Psoas muscle (tissue), 8 donors: ENCODE results near the gene NLGN1. TPM values are rescaled to one million over a fixed set of nuclear protein-coding genes. Genes with fewer than 3 reads are reported as not detected.

Source experiments
- ATAC-seq, 4 donors: fragments of 200-7000 bp; cut with Tn5 transposase; one replicate each; pipeline ENCODE4 v1.9.1; 2020; ENCODE audit warnings: moderate library complexity in 3 of 4, mild to moderate bottlenecking in 2 of 4
- DNase-seq, 2 donors: peaks; one replicate each; pipeline ENCODE4 v3.0.0-alpha.2; 2020
- H3K27ac ChIP-seq: fragments of 200-600 bp; one replicate; pipeline ENCODE4 v1.8.0; 2022
- H3K27me3 ChIP-seq, 3 donors: fragments of 200-600 bp in 1 of 3; one replicate each; pipeline versions ENCODE4 v1.6.1 to v1.8.0; 2013 to 2022; ENCODE audit warnings: low read length in 2 of 3, mild to moderate bottlenecking in 2 of 3, moderate library complexity in 1 of 3; ENCODE audit not compliant: insufficient read depth in 3 of 3
- H3K36me3 ChIP-seq, 2 donors: fragments of 200-600 bp in 1 of 2; one replicate each; pipeline versions ENCODE4 v1.6.1 to v1.8.0; 2013 to 2022; ENCODE audit warnings: low read depth in 1 of 2, mild to moderate bottlenecking in 1 of 2, moderate library complexity in 1 of 2; ENCODE audit not compliant: insufficient read depth in 1 of 2
- H3K4me1 ChIP-seq: fragments of 200-600 bp; one replicate; pipeline ENCODE4 v1.8.0; 2022
- H3K4me3 ChIP-seq: fragments of 200-600 bp; one replicate; pipeline ENCODE4 v1.8.0; 2022; ENCODE audit warnings: mild to moderate bottlenecking
- H3K9me3 ChIP-seq: fragments of 200-600 bp; one replicate; pipeline ENCODE4 v1.8.0; 2022
- whole genome bisulfite sequencing, 3 donors: extraction: QIAGEN DNeasy Blood & Tissue Kit; methylation state at CpG; one replicate each; pipeline versions ENCODE4 v1.1.6 to v1.1.7; 2013; 5-methylcytosine and 5-hydroxymethylcytosine counted together
- intact Hi-C, 2 donors: fragments of 100-400 bp; cut with DNase I; formaldehyde crosslinking; loops; one replicate each; pipeline versions ENCODE4 v1.11.0 to v1.14.2; 2022
- polyA plus RNA-seq, 3 donors: library from polyadenylated mRNA; stranded (reverse); fragments of 200-250 nt; gene quantifications; one replicate each; pipeline ENCODE4 v1.2.3, GENCODE V29; 2013
- total RNA-seq, 4 donors: library from RNA; stranded (reverse); fragmentation: NEBNext Ultra II Directional in 2 of 4; extraction: Animal tissue kit (Norgen Biotek cat#: 25700) in 2 of 4; gene quantifications; one replicate each; pipeline versions ENCODE4 v1.2.1 to v1.2.4, GENCODE V29; 2021 to 2023
- TF ChIP-seq, protein P1 (sequence below): fragments of 200-600 bp; IDR thresholded peaks from one replicate; pipeline ENCODE4 v1.8.0; 2022; ENCODE audit warnings: antibody characterized with exemption
- donor health status: healthy with polysubstance abuse.
- donor health status: DM: no; HTN: no; CAD: no; lungs with moderate emphysema.
- donor health status: Bipolar disorder and iron deficiency.
- donor health status: healthy.
- donor health status: DM: yes; HTN: yes; CAD: no.
- donor health status: DM: no; HTN: no; CAD: no.
- donor health status: DM: no; HTN: no; CAD: no.
- donor health status: DM: yes; HTN: yes; CAD: no.

Gene NLGN1
- total and polyA plus RNA-seq, 7 donors: 0.04 to 1.0 (median 0.54) TPM

DNA sequence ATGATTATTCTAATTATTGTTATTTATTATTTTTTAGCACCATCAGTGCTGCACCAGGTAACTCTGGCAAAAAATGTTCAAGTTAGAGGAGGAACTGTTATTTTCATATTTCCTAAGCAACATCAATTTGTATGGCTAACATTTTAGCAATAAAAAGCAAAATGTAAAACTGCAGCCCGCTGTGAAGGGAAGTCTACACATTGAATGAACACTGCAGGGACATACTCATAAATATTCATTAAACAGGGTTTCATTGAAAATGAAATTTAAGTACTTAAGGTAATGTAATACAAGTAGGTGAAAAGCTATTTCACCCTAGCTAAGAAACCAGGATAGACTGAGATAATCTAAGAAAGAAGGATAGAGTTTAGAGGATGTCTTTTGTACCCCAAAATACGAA lies 532.7 kb downstream of the NLGN1 start:
- Histone ChIP-seq H3K27ac (no peak overlapping the region), H3K36me3 (no peaks in the 10 kb centered on the region), H3K4me3 (no peak overlapping the region), H3K27me3 (peaks cover 0 to 3% (median 0%) of the 10 kb centered on the region in 3 donors), H3K4me1 (no peaks in the 10 kb centered on the region), H3K9me3 (no peaks in the 10 kb centered on the region)
- WGBS, 3 donors: 69 to 70% (median 69%) methylated on average over 2 of the region's 2 CpGs
- intact Hi-C loops: no loop called here
- ATAC-seq: no peak
- TF ChIP-seq, protein P1, sequence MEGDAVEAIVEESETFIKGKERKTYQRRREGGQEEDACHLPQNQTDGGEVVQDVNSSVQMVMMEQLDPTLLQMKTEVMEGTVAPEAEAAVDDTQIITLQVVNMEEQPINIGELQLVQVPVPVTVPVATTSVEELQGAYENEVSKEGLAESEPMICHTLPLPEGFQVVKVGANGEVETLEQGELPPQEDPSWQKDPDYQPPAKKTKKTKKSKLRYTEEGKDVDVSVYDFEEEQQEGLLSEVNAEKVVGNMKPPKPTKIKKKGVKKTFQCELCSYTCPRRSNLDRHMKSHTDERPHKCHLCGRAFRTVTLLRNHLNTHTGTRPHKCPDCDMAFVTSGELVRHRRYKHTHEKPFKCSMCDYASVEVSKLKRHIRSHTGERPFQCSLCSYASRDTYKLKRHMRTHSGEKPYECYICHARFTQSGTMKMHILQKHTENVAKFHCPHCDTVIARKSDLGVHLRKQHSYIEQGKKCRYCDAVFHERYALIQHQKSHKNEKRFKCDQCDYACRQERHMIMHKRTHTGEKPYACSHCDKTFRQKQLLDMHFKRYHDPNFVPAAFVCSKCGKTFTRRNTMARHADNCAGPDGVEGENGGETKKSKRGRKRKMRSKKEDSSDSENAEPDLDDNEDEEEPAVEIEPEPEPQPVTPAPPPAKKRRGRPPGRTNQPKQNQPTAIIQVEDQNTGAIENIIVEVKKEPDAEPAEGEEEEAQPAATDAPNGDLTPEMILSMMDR: no peak
- no peak for DNase-seq

DNA sequence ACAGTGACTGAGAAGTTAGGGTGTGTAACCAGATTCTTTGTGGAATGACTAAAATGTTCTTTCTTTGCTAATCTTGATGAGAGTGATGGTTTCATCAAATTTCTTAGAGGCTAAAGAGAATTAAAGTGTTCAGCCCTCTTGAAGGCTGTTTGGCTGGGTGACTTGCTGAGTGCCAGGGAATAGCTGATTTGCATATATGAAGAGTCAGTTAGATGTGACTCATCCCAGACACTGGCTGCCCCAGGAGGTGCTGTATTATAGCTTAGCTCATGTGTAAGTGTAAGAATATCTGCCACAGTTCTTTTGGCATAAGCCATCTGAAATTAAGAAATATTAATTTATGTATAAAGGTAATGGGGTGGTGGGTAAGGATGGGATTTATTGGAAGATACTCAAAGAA lies 535.1 kb downstream of the NLGN1 start:
- Histone ChIP-seq H3K27me3 (peaks cover 0 to 3% (median 0%) of the 10 kb centered on the region in 3 donors), H3K36me3 (no peaks in the 10 kb centered on the region), H3K27ac (no peak overlapping the region), H3K9me3 (no peaks in the 10 kb centered on the region), H3K4me1 (no peaks in the 10 kb centered on the region), H3K4me3 (no peak overlapping the region)
- TF ChIP-seq, protein P1: no peak
- intact Hi-C loops: no loop called here
- no peak for DNase-seq
- ATAC-seq: no peak

DNA sequence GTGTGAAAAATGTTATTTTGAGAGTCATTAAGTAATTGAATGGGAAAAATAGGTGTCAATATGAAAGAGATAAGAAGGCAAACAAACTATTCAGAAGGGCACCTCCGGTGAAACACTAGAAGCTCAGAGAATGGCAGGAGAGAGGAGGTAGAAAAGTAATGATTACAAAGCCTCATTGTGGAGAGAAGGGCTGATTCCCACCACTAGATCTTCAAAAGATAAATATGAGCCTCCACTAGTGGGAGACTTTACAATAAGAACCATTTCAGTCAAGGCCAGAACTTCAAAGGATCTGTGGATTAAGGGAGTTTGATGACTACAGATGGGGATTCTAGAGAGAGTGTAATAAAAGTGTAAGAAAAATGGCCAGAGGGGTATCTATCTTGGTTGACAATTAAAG lies 535.6 kb downstream of the NLGN1 start:
- DNase-seq (no peak), ATAC-seq (no peak)
- no peaks in the 10 kb centered on the region for H3K9me3 ChIP-seq
- no peaks in the 10 kb centered on the region for H3K36me3 ChIP-seq
- TF ChIP-seq, protein P1: no peak
- H3K4me1 ChIP-seq: no peaks in the 10 kb centered on the region
- intact Hi-C loops: no loop called here
- no peak overlapping the region for H3K4me3 ChIP-seq
- H3K27ac ChIP-seq: no peak overlapping the region
- peaks cover 0 to 3% (median 0%) of the 10 kb centered on the region in 3 donors for H3K27me3 ChIP-seq
- 73 to 81% (median 80%) methylated on average over 1 of the region's 1 CpG for WGBS, 3 donors

DNA sequence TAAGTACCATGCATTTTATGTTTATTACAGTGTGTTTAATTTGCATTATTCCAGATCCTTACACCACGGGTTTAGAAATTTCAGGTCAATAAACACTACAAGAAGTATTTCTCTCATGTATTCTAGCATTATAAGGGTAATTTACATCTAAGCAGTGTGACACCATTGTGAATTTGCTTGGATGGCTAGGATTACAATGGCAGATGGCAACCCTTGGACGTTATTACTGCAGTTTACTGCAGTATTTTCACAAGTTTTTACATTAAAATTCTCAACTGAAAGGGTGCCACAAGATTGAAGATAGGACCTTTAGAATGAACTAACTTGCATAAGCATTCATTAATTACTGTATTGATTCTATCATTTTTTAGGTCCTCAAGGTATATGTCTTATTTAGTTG lies 538.8 kb downstream of the NLGN1 start:
- no peak overlapping the region for H3K27ac ChIP-seq
- intact Hi-C loops: no loop called here
- no peak overlapping the region for H3K4me3 ChIP-seq
- H3K27me3 ChIP-seq: peaks cover 0 to 1% (median 0%) of the 10 kb centered on the region in 3 donors
- H3K9me3 ChIP-seq: no peaks in the 10 kb centered on the region
- DNase-seq (no peak), ATAC-seq (no peak)
- H3K36me3 ChIP-seq: no peaks in the 10 kb centered on the region
- H3K4me1 ChIP-seq: no peaks in the 10 kb centered on the region
- WGBS, 3 donors: 31 to 33% (median 33%) methylated on average over 2 of the region's 2 CpGs
- TF ChIP-seq, protein P1: no peak

DNA sequence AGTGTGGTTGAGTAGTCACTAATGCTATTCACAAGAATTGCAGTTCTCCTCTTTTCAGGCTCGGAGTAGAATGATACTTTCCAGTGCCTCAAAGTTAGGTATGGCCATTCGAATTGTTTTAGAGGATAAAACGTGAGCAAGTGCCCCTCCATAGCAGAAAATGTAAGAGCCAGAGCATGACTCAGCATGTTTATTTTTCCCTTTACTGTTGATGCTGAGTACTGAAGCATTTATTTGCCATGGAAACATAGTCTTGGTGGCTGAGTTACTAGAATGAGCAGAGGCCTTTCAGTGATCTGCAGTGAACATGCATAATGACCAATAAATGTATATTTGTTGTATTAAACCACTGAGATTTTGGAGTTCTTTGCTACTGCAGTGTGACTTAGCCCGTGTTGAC lies 540.6 kb downstream of the NLGN1 start:
- no peak overlapping the region for H3K4me3 ChIP-seq
- 45 to 60% (median 57%) methylated on average over 4 of the region's 4 CpGs for WGBS, 3 donors
- no peak for DNase-seq
- TF ChIP-seq, protein P1: no peak
- H3K36me3 ChIP-seq: no peaks in the 10 kb centered on the region
- no peak overlapping the region for H3K27ac ChIP-seq
- no peak for ATAC-seq
- no peaks in the 10 kb centered on the region for H3K27me3 ChIP-seq
- H3K9me3 ChIP-seq: no peaks in the 10 kb centered on the region
- intact Hi-C loops: no loop called here
- H3K4me1 ChIP-seq: no peaks in the 10 kb centered on the region
